ENCODE data around the gene OR4S2. TPM values are rescaled to one million over a fixed set of nuclear protein-coding genes. Genes with fewer than 3 reads are reported as not detected.

The OR4S2 gene
- total RNA-seq (2014; rRNA removed; shearing (Covaris generic)) = not detected in 2 replicates
- polyA plus RNA-seq (2016; fragmentation: Nextera tagmentation; extraction: Ambion mirVana) = not detected in 2 replicates

GRCh38 chr11:55648027-55648426, at the start of gene OR4S2:
Gene OR4S2 (plus strand): TSS chr11:55648327. CDS start chr11:55650904, 2,577 bp downstream.
- no peaks in the 10 kb centered on the region for H3K36me3 ChIP-seq (ENCODE audit: low read depth)
- no peaks in the 10 kb centered on the region for H3K4me1 ChIP-seq (ENCODE audit: insufficient read depth)
- H3K9me2 ChIP-seq (ENCODE audit: insufficient read depth) = no peaks in the 10 kb centered on the region
- no peak within 1 kb of the TSS for H3K27ac ChIP-seq
- DNase-seq = no peak
- H4K20me1 ChIP-seq (ENCODE audit: insufficient read depth) = no peaks in the 10 kb centered on the region
- H3K4me3 ChIP-seq = no peak within 1 kb of the TSS
- 8 to 25% methylated on average over 2 of the region's 2 CpGs for WGBS, 2 experiments (ENCODE audit: low coverage in 1 of 2, low lambda C conversion rate in 2 of 2, missing lambda C conversion rate in 2 of 2)
- H3K27me3 ChIP-seq (replicated peaks; ENCODE audit: insufficient read depth) = no peaks in the 10 kb centered on the region
- no peaks in the 10 kb centered on the region for H3K9me3 ChIP-seq (ENCODE audit: low read depth)
- H2AFZ ChIP-seq = no peak within 1 kb of the TSS
- H3F3A ChIP-seq (ENCODE audit: insufficient read depth) = no peaks in the 10 kb centered on the region
- H3K4me2 ChIP-seq (ENCODE audit: unreplicated experiment) = no peak within 1 kb of the TSS
- no peaks in the 10 kb centered on the region for H3K79me2 ChIP-seq (ENCODE audit: insufficient read depth)
- no peak within 1 kb of the TSS for H3K9ac ChIP-seq
- in situ Hi-C loops (cut with MboI) = no loop called here
- TF ChIP-seq EZH2phosphoT487 (IDR thresholded peaks at IDR 0.05; ENCODE audit: insufficient read depth, low read depth) (no peak), EZH2 (IDR thresholded peaks at IDR 0.05; ENCODE audit: insufficient read depth, poor library complexity, severe bottlenecking) (no peak)

GRCh38 chr11:55607545-55607944, 40.6 kb upstream of the OR4S2 start, which contains the start of gene OR4C11:
Gene OR4C11 (minus strand): TSS chr11:55607645. CDS start chr11:55604373, 3,272 bp downstream.
- Histone ChIP-seq H3K9me2 (ENCODE audit: insufficient read depth) (no peaks in the 10 kb centered on the region), H3K9ac (no peak within 1 kb of the TSS), H2AFZ (no peak within 1 kb of the TSS), H3K79me2 (ENCODE audit: insufficient read depth) (no peaks in the 10 kb centered on the region), H4K20me1 (ENCODE audit: insufficient read depth) (no peaks in the 10 kb centered on the region), H3K27ac (no peak within 1 kb of the TSS), H3K4me2 (ENCODE audit: unreplicated experiment) (no peak within 1 kb of the TSS), H3K27me3 (replicated peaks; ENCODE audit: insufficient read depth) (no peaks in the 10 kb centered on the region), H3F3A (ENCODE audit: insufficient read depth) (no peaks in the 10 kb centered on the region), H3K4me1 (ENCODE audit: insufficient read depth) (no peaks in the 10 kb centered on the region), H3K9me3 (ENCODE audit: low read depth) (no peaks in the 10 kb centered on the region), H3K36me3 (ENCODE audit: low read depth) (no peaks in the 10 kb centered on the region), H3K4me3 (no peak within 1 kb of the TSS)
- TF ChIP-seq EZH2phosphoT487 (IDR thresholded peaks at IDR 0.05; ENCODE audit: insufficient read depth, low read depth) (no peak), EZH2 (IDR thresholded peaks at IDR 0.05; ENCODE audit: insufficient read depth, poor library complexity, severe bottlenecking) (no peak)
- in situ Hi-C loops (cut with MboI) = no loop called here
- DNase-seq = no peak
- 9 to 13% methylated on average over 2 of the region's 2 CpGs for WGBS, 2 experiments (ENCODE audit: low coverage in 1 of 2, low lambda C conversion rate in 2 of 2, missing lambda C conversion rate in 2 of 2)

- Histone ChIP-seq H3K9me3 (ENCODE audit: low read depth) (no peaks in the 10 kb centered on the region), H3K27ac (no peak overlapping the region), H3F3A (ENCODE audit: insufficient read depth) (no peaks in the 10 kb centered on the region), H2AFZ (no peak overlapping the region), H3K4me2 (ENCODE audit: unreplicated experiment) (no peak overlapping the region), H4K20me1 (ENCODE audit: insufficient read depth) (no peaks in the 10 kb centered on the region), H3K4me3 (no peak overlapping the region), H3K9me2 (ENCODE audit: insufficient read depth) (no peaks in the 10 kb centered on the region), H3K9ac (no peak overlapping the region), H3K79me2 (ENCODE audit: insufficient read depth) (no peaks in the 10 kb centered on the region), H3K4me1 (ENCODE audit: insufficient read depth) (no peaks in the 10 kb centered on the region), H3K27me3 (replicated peaks; ENCODE audit: insufficient read depth) (no peaks in the 10 kb centered on the region), H3K36me3 (ENCODE audit: low read depth) (no peaks in the 10 kb centered on the region)
- in situ Hi-C loops (cut with MboI) = no loop called here
- DNase-seq = no peak
- 60 to 78% methylated on average over 1 of the region's 1 CpG for WGBS, 2 experiments (ENCODE audit: low coverage in 1 of 2, low lambda C conversion rate in 2 of 2, missing lambda C conversion rate in 2 of 2)
- TF ChIP-seq EZH2 (IDR thresholded peaks at IDR 0.05; ENCODE audit: insufficient read depth, poor library complexity, severe bottlenecking) = no peak
- no peak for TF ChIP-seq EZH2phosphoT487 (IDR thresholded peaks at IDR 0.05; ENCODE audit: insufficient read depth, low read depth)
Measured at GRCh38 chr11:55624531-55624930, 23.6 kb upstream of the OR4S2 start.

GRCh38 chr11:55634813-55635212, 13.3 kb upstream of the OR4S2 start, which contains the start of gene OR4P4:
Gene OR4P4 (plus strand): TSS chr11:55635113.
- Histone ChIP-seq H3F3A (ENCODE audit: insufficient read depth) (no peaks in the 10 kb centered on the region), H3K27me3 (replicated peaks; ENCODE audit: insufficient read depth) (no peaks in the 10 kb centered on the region), H3K4me2 (ENCODE audit: unreplicated experiment) (no peak within 1 kb of the TSS), H3K79me2 (ENCODE audit: insufficient read depth) (no peaks in the 10 kb centered on the region), H3K4me1 (ENCODE audit: insufficient read depth) (no peaks in the 10 kb centered on the region), H3K9me2 (ENCODE audit: insufficient read depth) (no peaks in the 10 kb centered on the region), H3K9me3 (ENCODE audit: low read depth) (no peaks in the 10 kb centered on the region), H3K36me3 (ENCODE audit: low read depth) (no peaks in the 10 kb centered on the region), H3K27ac (no peak within 1 kb of the TSS), H3K4me3 (no peak within 1 kb of the TSS), H4K20me1 (ENCODE audit: insufficient read depth) (no peaks in the 10 kb centered on the region), H2AFZ (no peak within 1 kb of the TSS), H3K9ac (no peak within 1 kb of the TSS)
- WGBS, 2 experiments (ENCODE audit: low coverage in 1 of 2, low lambda C conversion rate in 2 of 2, missing lambda C conversion rate in 2 of 2) = 2 to 6% methylated on average over 3 of the region's 3 CpGs
- in situ Hi-C loops (cut with MboI) = no loop called here
- no peak for TF ChIP-seq EZH2phosphoT487 (IDR thresholded peaks at IDR 0.05; ENCODE audit: insufficient read depth, low read depth)
- no peak for TF ChIP-seq EZH2 (IDR thresholded peaks at IDR 0.05; ENCODE audit: insufficient read depth, poor library complexity, severe bottlenecking)
- DNase-seq = no peak

Data from GM23248 (cell line).